Measurements from ENCODE around the gene CYB561D2.

DNA sequence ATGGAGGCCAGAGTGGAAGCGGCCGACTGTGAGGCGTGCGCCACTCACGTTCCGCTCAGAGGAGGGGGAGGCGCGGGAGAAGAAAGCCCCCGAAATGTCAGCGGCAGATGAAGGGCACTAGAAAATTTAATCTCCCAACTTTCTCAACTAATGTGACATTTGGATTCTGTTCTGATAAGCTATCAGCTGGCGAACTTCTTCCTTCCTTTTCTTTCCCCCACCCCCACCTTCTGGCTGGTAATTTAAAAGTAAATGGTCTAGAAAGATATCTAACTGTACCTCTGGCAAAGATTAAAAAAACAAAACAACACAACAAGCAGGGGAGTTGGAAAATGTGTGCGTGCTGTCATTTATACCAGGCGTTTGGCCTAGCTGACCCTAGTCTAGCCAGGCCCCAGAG lies 35.1 kb downstream of the CYB561D2 start:
- TF ChIP-seq, protein P1, sequence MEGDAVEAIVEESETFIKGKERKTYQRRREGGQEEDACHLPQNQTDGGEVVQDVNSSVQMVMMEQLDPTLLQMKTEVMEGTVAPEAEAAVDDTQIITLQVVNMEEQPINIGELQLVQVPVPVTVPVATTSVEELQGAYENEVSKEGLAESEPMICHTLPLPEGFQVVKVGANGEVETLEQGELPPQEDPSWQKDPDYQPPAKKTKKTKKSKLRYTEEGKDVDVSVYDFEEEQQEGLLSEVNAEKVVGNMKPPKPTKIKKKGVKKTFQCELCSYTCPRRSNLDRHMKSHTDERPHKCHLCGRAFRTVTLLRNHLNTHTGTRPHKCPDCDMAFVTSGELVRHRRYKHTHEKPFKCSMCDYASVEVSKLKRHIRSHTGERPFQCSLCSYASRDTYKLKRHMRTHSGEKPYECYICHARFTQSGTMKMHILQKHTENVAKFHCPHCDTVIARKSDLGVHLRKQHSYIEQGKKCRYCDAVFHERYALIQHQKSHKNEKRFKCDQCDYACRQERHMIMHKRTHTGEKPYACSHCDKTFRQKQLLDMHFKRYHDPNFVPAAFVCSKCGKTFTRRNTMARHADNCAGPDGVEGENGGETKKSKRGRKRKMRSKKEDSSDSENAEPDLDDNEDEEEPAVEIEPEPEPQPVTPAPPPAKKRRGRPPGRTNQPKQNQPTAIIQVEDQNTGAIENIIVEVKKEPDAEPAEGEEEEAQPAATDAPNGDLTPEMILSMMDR (IDR thresholded peaks at IDR 0.05) = no peak
- TF ChIP-seq POLR2A (IDR thresholded peaks at IDR 0.05) = no peak

All from testis (tissue), 2 donors.